Posterior cingulate gyrus (tissue), 11 donors: Measurements from ENCODE around the gene MMP17.
"Not testable (repeated sequence)": the region's sequence is repeated elsewhere in the genome, so short reads cannot be mapped to it uniquely, and the experiment has no call there.

ENCODE experiments used
- DNase-seq, 10 donors: peaks; one replicate each; pipeline versions ENCODE4 v3.0.0 to v3.0.0-alpha.2; 2020 to 2021; ENCODE audit warnings: mixed read lengths in 3 of 10
- intact Hi-C: fragments of 100-400 bp; cut with DNase I; formaldehyde crosslinking; loops from one replicate; pipeline ENCODE4 v1.15.1; 2023

MMP17 gene

GRCh38 chr12:131860472-131861260 lies 32.5 kb downstream of the MMP17 start:
- DNase-seq = peak in 3 of 10 donors; percentile 51 to 73 (median 72)
- intact Hi-C loops = no loop called here

- intact Hi-C loops = no loop called here
- peak in 2 of 10 donors; percentile 50 to 70 for DNase-seq
Observed at GRCh38 chr12:131861261-131862083, 33.3 kb downstream of the MMP17 start.

DNA sequence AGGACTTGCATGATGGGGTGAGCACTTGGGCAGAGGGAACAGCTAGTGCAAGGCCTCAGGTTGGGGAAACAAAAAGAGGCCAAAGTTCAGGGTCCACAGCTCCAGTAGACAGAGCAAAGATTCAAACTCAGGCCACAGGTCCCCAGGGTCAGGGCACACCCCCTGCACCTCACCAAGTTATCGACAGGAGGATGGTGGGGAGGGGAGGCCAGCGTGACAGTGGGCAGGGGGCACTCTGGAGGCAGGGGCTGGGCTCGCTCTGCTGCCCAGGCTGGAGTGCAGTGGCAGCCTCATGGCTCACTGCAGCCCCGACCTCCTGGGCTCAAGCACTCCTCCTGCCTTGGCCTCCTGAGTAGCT lies 33.9 kb downstream of the MMP17 start:
- intact Hi-C loops = no loop called here
- peak in 2 of 10 donors; percentile 17 to 77 for DNase-seq

DNA sequence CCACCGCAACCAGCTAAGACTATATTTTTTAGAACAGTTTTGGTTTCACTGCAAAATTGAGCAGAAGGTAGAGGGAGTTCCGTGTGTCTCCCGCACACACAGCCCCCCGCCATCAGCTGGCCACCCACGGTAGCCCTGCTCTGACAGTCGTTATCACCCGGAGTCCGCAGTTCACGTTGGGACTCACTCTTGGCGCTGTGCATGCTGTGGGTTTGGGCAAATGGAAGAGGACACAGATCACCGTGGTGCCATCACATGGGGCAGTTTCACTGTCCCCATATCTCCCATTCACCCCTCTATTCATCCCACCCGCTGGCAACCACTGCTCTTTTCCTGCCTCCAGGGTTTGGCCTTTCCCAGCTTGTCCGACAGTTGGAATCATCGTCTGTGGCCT lies 34.4 kb downstream of the MMP17 start:
- peak in 3 of 10 donors; percentile 52 to 62 (median 62) for DNase-seq
- intact Hi-C loops = no loop called here

GRCh38 chr12:131862994-131863710 lies 35.0 kb downstream of the MMP17 start:
- peak in 3 of 10 donors; percentile 59 to 77 (median 64) for DNase-seq
- intact Hi-C loops = no loop called here

DNA sequence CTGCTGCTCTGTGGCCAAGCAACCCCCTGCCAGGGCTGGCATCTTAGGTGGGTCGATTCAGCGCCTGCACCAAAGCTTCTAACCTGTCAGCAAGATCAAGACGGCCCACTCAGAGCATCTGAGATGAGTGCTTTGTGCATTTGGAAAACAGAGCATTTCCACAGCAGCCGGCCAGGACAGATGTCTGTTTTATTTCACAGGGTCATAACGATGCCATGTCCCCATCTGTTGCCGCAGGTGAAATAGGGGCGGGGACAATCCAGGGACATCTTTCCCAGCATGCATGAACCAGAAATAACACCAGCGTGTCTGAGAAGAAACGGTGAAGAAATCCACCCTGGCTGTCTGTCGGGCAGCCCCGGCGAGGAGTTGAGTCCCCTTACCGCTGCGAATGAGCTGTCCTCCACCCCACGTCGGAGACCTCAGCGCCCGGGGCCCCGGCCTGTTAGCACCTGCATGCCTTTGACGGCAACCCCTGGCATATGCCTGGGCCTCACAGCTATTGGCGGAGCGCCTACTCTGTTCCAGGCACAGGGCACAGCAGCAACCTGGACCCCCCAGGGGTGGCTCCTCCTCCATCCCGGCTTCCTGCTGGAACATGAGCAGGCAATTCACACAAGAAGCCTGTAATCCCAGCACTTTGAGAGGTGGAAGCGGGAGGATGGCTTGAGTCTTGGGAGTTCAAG lies 35.7 kb downstream of the MMP17 start:
- peak in 3 of 10 donors; percentile 66 to 74 (median 74) for DNase-seq
- intact Hi-C loops = no loop called here

- DNase-seq = no peak
- intact Hi-C loops = no loop called here
Observed at GRCh38 chr12:131864469-131864868, 36.3 kb downstream of the MMP17 start.

- DNase-seq = peak in 3 of 10 donors; percentile 28 to 64 (median 54)
- intact Hi-C loops = no loop called here
Observed at GRCh38 chr12:131865180-131865875, 37.1 kb downstream of the MMP17 start.

DNA sequence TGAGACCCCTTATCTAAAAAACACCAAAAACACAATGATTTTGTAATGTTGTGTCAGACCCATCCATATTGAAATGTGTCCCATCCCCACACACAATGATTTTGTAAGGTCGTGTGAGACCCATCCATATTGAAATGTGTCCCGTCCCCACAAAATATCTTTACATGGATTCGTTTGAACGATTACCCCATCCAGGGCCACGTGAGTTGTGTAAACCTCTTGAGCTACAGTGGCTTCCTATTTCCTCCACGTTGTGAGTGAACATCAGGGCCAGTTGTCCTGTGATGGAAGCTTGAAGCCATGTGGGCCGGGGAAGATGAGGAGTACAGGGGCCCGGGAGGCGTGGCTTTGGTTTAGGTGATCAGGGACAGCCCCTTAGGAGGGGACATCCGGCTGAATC lies 39.3 kb downstream of the MMP17 start:
- intact Hi-C loops = no loop called here

DNA sequence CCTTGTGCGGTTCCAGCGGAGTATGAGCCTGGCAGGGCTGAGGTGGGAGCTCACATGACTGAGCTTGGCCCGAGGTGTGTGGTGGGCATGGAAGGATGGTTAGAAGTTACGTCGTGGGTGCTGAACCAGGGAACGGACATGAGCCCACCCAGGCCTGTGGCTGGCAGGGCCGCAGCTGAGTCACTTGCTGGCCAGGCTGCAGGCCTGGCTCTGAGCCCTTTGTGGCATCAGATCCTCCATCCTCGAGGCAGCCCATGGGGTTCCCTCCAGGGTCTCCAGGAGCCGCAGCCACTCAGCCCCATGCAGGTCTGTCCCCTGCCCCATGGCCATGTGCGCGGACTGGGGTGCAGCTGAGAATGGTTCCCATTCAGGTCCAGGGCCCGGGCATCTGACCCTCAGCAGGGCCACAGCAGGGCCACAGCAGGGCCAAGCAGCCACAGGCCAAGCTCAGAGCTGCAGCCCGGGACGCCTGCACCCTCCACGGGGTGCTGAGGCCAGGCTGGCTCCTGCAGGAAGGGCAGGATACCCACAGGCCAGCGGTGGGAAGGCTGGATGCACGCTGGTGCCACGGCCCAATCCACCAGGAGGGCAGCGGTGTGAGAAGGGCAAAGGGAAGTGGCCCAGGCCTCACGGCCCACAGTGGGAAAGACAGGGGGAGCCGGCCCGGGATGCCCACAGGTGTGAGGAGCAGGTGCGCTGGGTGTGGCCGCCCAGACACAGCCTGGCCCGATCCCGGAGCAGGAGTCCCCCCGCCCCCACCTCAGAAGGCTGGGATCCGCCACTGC lies 39.9 kb downstream of the MMP17 start:
- DNase-seq = peak in 2 of 10 donors; percentile 58 to 71
- intact Hi-C loops = no loop called here

More for the DNA sequence above, 39.3 kb downstream of the MMP17 start:
- DNase-seq = no peak

GRCh38 chr12:131869871-131870418 lies 41.8 kb downstream of the MMP17 start:
- intact Hi-C loops = no loop called here

GRCh38 chr12:131871677-131872076 lies 43.5 kb downstream of the MMP17 start:
- intact Hi-C loops = no loop called here
- peak in 1 of 10 donors; percentile 55 for DNase-seq

More at GRCh38 chr12:131869871-131870418, 41.8 kb downstream of the MMP17 start:
- DNase-seq = peak in 2 of 10 donors; percentile 54 to 71

GRCh38 chr12:131872154-131873051 lies 44.2 kb downstream of the MMP17 start:
- DNase-seq = peak in 2 of 10 donors; percentile 27 to 49
- intact Hi-C loops = no loop called here

DNA sequence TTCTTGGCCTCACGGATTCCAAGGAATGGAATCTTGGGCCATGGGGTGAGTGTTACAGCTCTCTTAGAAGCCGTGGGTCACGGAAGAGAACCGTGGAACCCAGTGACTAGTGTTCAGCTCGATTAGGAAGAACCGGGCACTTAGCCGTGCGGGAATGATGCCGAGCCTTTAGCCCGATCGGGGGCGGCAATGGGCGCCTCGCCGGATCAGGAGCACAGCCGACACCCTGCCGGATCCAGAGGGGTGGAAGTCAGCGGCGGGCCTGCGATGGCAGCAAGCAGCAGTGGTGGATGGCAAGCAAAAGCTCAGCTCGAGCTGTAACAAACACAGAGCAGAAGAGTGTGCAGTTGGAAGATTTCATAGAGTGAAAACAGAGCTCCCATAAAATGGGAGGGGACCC lies 45.1 kb downstream of the MMP17 start:
- peak in 2 of 10 donors; percentile 51 to 54 for DNase-seq
- intact Hi-C loops = no loop called here

DNA sequence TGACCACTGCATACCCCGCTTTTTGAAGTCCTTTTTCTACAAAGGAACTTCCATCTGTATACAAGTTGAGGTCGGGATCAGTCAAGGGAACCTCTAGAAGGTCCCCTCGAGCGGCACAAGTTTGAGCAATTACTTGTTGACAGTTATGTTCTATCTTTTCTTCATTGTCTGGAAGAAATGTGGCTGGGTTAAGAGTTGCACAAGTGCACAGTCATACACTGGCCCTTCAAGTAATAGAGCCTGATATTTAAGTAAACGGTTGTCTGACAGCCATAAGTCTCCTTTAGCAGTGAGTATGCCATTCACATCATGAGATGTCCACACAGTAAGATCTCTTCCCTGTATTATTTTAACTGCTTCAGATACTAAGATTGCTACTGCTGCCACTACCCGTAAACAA lies 46.8 kb downstream of the MMP17 start:
- intact Hi-C loops, DNase-seq: not testable (repeated sequence)

- intact Hi-C loops = not testable (repeated sequence)
- peak in 1 of 10 donors; percentile 30 for DNase-seq
Observed at GRCh38 chr12:131877216-131877615, 49.0 kb downstream of the MMP17 start.

- DNase-seq, intact Hi-C loops: not testable (repeated sequence)
Observed at GRCh38 chr12:131878436-131878835, 50.2 kb downstream of the MMP17 start.
